ENCODE measurements around the gene ANKS3. TPM values are rescaled to one million over a fixed set of nuclear protein-coding genes. Genes with fewer than 3 reads are reported as not detected.
A peak's percentile ranks its signal among the peaks of the same experiment; 100 is the strongest.

The ANKS3 gene
- total and polyA plus RNA-seq, 2 experiments from 2014 or later: 22.5 to 24.9 TPM

- Mint-ChIP-seq H3K4me3 (no peak overlapping the region), H3K4me1 (peaks cover 20% of the 10 kb centered on the region), H3K27ac (no peak overlapping the region), H3K36me3 (ENCODE audit: low read depth) (0 out of 3 replicates have a peak, but pooled peaks cover 8% of the 10 kb centered on the region), H3K27me3 (ENCODE audit: insufficient read depth, low read depth, poor library complexity) (peaks cover 15% of the 10 kb centered on the region), H3K9me3 (no peaks in the 10 kb centered on the region)
- ATAC-seq (peak; percentile 5; the same call in 1 of the 3 replicates), DNase-seq (ENCODE audit: low spot score) (no peak)
- Histone ChIP-seq H3K4me1 (ENCODE audit: insufficient read depth) (peaks cover 14% of the 10 kb centered on the region), H3K27me3 (ENCODE audit: insufficient read depth) (no peaks in the 10 kb centered on the region), H3K36me3 (ENCODE audit: insufficient read depth) (no peaks in the 10 kb centered on the region), H3K4me2 (no peak overlapping the region), H4K20me1 (replicated peaks; ENCODE audit: insufficient read depth) (no peaks in the 10 kb centered on the region; the same call in 1 of the 2 replicates), H3K4me3 (no peak overlapping the region), H3F3A (replicated peaks; ENCODE audit: low read depth) (peaks cover 3% of the 10 kb centered on the region; the same call in 1 of the 2 replicates), H3K79me2 (replicated peaks; ENCODE audit: insufficient read depth) (no peaks in the 10 kb centered on the region), H3K27ac (ENCODE audit: low read depth) (no peak overlapping the region), H2AFZ (no peak overlapping the region), H3K9me2 (ENCODE audit: insufficient read depth) (no peaks in the 10 kb centered on the region)
- TF ChIP-seq CREB1 (CRISPR knock-in tag; IDR thresholded peaks at IDR 0.05; ENCODE audit: low read depth) (no peak), ZNF462 (CRISPR knock-in tag; IDR thresholded peaks at IDR 0.05) (no peak), EZH2 (IDR thresholded peaks at IDR 0.05; ENCODE audit: low read depth, unreplicated experiment) (no peak), REST (IDR thresholded peaks at IDR 0.05; ENCODE audit: unreplicated experiment) (no peak), EZH2phosphoT487 (IDR thresholded peaks at IDR 0.05; ENCODE audit: unreplicated experiment) (no peak), CTCF (conservative IDR thresholded peaks at IDR 0.05; ENCODE audit: low read depth in 2 of 2) (no peak), ZNF331 (CRISPR knock-in tag; IDR thresholded peaks at IDR 0.05; ENCODE audit: low read depth) (no peak), NANOG (IDR thresholded peaks at IDR 0.05; ENCODE audit: borderline replicate concordance) (no peak), JUNB (IDR thresholded peaks at IDR 0.05; ENCODE audit: unreplicated experiment) (no peak), STAT1 (IDR thresholded peaks at IDR 0.05; ENCODE audit: unreplicated experiment) (no peak), ZNF114 (CRISPR knock-in tag; IDR thresholded peaks at IDR 0.05) (no peak), ETS1 (IDR thresholded peaks at IDR 0.05) (no peak), POLR2AphosphoS5 (IDR thresholded peaks at IDR 0.05; ENCODE audit: low read depth) (no peak; the same call in 1 of the 2 replicates)
These were observed 13.0 kb upstream of the ANKS3 start for GRCh38 chr16:4746991-4747574.
